Activated CD4-positive, alpha-beta T cell treated with anti-CD3 and anti-CD28 coated beads for 4 hours (primary cell): ENCODE measurements around the gene FAM118A.
"Not testable (repeated sequence)": the region's sequence is repeated elsewhere in the genome, so short reads cannot be mapped to it uniquely, and the experiment has no call there.

Source experiments
- DNase-seq, 2 donors: peaks; one replicate each; pipeline ENCODE4 v3.0.0-alpha.2; 2020

The FAM118A gene

DNA sequence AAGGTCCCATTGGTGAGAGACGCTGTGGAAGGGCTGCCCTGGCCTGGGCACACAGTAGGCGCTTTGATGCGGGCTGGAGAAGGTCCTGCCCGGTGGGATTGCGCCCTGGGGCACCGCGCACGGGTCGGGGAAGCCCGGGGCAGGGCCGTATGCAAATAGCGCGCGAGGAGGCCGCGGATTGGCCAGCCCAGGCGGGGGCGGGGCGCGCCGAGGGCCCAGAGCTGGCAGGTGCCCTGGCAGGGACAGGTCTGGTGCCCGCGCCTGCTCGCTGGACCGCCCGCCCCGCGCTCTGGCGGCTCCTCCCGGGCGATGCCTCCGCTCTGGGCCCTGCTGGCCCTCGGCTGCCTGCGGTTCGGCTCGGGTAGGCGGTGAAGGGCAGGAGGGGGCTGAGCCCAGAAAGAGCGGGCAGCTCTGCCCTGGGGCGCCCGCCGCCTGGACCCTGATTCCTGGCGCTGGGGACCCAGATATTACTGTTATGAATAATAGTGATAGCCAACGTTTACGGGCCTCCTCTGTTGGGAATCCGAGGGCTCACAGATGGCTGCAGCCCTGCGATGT, 24.9 kb upstream of the FAM118A start, which contains the start of gene UPK3A:
Gene UPK3A (plus strand): TSS at position 245 of the 558 bp plus-strand sequence. CDS start 65 bp downstream, at position 310.
- peak; percentile 52 to 57 for DNase-seq

DNA sequence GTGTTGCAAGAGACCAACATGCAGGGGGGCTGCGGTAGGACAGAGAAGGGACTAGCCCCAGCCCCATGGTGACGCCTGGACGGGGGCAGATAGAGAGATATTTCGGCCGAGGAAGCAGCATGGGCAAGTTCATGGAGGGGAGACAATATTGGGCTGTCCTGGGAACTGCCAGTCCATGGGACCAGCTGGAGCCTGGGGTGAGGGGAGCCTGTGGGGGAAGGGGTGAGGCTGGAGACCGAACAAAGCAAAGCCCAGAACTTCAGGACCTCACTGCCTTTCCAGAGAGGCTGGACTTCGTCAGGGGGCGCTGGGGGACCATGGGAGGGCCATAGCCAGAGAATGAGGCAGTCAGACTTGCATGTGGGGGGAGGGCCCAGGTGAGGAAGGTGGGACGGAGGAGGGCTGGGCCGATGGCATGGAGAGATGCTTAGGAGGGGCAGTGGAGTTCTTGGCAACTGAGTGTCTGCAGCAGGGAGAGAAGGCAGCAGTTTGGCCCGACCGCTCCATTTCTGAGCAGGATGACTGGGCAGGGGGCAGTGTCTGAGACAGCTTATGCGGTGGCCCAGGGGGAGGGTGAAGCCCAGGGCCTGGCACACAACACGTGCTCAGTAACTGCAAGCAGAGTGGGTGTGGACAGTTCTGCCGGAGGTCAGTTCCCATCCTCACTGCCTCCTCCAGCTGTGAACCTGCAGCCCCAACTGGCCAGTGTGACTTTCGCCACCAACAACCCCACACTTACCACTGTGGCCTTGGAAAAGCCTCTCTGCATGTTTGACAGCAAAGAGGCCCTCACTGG, 24.3 kb upstream of the FAM118A start:
- DNase-seq: no peak

DNA sequence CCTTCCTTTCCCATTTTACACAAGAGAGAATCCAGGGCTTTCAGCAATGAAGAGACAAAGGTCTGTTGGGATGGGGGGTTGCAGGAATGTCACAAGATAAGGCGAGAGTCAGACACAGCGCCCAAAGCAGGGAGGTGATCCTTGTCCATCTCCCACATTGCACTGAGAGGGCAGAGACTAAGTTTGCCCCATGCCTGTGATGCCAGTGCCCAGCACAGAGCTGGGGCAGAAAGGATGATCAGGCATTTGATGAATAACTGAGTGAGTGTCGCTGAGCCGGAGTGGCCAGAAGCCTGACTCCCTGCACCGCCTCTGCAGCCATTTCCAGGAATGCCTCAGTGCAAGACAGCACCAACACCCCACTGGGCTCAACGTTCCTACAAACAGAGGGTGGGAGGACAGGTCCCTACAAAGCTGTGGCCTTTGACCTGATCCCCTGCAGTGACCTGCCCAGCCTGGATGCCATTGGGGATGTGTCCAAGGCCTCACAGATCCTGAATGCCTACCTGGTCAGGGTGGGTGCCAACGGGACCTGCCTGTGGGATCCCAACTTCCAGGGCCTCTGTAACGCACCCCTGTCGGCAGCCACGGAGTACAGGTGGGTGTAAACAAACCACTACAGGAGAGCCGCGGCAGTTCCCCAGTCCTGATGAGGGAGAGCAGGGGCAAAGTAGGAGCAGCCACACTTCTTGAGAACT, 22.7 kb upstream of the FAM118A start:
- DNase-seq: no peak

DNA sequence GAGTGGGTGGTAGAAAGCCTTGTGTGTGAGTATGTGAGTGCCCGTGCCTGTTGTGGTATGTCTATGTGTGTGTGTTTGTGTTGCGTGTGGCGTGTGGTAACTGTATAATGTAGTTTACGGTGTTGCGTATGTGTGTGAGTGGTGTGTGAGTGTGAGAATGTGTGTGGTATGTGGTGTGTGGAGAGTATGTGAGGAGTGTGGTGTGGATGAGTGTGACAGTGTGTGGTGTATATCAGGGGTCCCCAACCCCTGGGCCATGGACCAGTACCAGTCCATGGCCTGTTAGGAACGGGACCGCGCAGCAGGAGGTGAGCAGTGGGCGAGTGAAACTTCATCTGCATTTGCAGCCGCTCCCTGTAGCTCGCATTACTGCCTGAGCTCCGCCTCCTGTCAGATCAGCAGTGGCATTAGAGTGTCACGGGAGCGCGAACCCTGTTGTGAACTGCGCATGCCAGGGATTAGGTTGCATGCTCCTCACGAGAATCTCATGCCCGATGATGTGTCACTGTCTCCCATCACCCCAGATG, 19.3 kb upstream of the FAM118A start:
- no peak for DNase-seq

DNA sequence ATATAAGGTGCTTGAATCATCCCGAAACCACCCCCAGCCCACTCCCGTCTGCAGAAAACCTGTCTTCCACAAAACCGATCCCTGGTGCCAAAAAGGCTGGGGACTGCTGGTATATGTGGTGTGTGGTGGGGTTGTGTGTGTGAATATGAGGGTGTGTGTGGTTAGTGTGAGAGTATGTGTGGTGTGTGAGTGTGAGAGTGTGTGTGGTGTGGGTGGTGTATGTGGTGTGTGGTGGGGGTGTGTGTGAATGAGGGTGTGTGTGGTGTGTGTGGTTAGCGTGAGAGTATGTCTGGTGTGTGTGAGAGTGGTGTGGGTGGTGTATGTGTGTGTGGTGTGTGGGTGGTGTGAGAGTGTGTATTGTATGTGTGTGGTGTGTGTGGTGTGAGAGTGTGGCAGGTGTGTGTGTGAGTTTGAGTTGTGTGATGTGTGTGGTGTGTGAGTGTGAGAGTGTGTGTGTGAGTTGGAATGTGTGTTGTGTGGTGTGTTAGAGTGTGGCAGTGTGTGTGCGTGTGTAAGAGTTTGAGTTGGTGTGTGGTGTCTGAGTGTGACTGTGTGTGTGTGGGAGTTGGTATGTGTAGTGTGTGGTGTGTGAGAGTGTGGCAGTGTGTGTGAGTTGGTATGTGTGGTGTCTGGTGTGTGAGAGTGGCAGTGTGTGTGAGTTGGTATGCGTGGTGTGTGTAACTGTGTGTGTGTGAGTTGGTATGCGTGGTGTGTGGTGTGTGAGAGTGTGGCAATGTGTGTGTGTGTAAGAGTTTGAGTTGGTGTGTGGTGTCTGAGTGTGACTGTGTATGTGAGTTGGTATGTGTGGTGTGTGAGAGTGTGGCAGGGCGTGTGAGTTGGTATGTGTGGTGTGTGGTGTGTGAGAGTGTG, 18.4 kb upstream of the FAM118A start:
- no peak for DNase-seq

DNA sequence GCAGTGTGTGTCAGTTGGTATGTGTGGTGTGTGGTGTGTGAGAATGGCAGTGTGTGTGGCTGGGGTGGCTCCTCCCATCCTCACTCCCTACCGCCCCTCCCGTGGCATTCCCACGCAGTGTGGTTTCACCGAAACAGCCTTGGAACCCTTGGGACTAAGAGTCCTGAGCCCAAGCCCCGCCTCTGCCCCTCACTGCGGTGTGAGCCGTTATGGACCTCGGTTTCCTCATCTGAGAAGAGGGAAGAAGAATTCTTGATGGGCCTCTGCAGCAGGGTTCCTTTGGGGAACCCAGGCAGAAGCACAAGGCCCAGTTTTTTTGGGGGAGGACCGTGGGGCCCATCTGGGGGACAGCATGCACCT, 17.8 kb upstream of the FAM118A start:
- no peak for DNase-seq

DNA sequence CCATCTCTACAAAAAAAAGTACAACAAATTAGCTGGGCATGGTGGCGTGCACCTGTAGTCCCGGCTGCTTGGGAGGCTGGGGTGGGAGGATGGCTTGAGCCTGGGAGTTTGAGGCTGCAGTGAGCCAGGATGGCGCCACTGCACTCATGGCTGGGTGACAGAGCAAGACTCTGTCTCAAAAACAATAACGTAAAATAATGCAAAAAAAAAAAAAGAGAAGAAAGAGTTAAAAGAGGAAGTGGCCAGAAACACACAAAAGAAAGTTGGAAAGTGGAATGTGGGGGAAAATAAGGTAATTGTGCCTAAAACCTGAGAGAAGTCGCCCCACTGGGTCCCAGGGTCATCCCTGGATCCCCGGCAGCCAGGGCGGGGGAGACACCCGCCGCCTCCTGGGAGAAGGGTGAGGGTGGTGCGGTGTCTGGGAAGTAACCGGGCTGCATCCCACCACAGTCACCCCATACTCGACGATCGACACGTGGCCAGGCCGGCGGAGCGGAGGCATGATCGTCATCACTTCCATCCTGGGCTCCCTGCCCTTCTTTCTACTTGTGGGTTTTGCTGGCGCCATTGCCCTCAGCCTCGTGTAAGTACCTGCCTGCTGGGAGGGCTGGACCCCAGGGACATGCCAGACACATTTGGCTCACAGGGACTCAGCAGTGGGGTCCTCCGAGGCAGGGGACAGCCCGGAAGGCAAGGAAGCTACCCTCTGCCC, 16.8 kb upstream of the FAM118A start:
- no peak for DNase-seq

DNA sequence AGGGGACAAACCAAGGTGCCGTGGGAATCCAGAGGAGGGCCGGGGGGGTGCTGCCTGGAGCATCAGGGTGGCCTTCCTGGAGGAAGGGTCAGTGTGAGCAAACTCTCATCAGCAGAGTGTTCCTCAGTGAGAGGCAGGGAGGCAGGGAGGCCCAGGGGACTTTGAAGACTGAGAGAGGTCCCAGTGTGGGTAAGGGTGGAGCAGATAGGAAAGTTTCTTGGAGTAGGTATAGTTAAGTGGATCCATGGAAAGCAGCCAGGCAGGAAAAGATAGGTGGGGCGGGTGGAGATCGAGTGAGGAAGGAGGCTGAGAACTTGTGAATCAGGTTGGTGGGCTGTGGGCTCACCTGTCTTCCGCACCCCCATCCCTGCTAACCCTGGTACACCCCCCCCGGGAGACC, 15.7 kb upstream of the FAM118A start:
- no peak for DNase-seq

DNA sequence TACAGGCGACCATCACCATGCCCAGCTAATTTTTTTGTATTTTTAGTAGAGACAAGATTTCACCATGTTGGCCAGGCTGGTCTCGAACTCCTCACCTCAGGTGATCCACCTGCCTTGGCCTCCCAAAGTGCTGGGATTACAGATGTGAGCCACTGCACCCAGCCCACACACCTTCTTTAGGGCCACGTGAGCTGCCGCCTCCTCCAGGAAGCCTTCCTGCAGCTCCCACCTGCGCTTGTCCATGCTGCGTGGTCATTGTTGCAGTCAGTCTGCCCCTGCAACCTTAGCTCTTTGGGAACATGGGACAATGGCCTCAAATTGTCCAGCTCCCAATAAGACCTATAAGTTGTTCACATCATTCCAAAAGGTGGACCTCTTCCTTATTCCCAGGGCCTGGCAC, 14.7 kb upstream of the FAM118A start:
- not testable (repeated sequence) for DNase-seq

DNA sequence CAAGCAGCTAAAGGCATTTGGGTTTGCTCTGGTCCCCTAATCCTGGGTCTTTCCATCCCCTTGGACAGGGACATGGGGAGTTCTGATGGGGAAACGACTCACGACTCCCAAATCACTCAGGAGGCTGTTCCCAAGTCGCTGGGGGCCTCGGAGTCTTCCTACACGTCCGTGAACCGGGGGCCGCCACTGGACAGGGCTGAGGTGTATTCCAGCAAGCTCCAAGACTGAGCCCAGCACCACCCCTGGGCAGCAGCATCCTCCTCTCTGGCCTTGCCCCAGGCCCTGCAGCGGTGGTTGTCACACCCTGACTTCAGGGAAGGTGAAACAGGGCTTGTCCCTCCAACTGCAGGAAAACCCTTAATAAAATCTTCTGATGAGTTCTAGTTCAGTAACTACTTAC, 14.2 kb upstream of the FAM118A start:
- no peak for DNase-seq

DNA sequence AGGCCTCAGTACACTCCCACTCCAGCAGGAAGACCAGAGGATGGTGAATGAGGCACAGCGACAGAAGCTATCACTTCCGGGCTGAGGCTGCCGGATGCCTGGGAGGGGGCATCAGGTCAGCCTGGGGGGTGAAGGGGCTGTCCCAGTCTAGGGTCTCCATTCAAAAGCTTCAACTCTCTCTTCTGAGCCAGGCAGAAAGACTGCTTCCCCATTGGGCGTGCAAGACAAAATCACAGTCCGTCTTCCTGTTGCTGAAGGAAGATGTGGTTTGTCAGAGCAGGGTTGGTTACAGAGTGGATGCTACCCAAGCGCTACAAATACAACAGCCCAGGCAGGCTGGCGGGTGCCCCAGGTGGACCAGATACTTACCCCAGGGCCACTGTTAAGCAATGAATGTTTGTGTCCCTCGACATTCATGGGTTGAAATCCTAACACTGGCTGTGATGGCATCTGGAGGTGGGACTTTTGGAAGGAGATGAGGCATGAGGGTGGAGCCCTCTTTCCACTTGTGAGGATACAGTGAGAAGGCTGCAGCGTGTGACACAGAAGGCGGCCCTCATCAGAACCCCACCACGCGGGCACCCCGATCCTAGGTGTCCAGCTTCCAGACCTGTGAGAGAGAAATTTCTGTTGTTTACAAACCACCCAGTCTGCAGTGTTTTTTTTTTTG, 13.0 kb upstream of the FAM118A start:
- DNase-seq: peak in 1 of 2 donors; percentile 15

DNA sequence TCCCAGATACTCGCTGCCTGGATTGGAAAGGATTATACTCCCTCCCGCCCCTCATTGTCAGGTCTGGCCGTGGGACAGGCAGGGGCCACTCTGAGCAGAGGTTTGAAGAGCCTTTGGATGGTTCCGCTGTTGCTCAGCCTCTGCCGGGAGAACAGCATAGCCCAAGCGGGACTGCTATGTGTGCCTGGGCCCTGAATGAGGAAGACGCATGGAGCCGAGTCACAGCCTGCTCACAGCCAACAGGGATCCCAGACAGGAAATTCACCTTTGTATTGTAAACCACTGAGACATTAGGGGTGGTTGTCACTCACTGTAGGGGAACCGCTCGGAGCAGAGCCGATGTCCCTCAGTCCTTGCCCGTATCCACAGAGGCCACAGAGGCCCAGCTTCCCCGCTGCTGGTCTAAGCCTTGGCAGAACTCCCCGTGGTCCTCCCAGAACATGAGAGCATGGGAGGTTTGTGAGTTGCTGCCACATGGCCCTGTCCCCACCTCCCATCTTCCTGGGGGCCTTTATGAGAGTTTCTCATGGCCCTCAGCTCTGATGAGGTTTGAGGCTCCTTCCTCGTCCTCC, 10.7 kb upstream of the FAM118A start:
- DNase-seq: no peak

DNA sequence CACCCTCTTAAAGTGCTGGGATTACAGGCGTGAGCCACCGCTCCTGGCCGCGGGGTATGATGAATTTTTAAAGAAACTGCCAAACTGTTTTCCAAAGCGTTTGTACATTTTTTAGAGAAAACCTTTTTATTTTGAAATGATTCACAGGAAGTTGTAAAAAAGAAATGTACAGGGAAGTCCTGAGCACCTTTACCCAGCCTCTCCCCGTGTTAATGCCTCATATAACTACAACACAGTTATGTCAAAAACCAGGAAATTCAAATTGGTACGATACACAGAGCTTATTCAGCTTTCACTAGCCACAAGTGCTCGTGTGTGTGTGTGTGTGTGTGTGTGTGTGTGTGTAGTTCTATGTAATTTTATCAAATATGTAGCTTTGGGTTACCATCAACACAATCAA, 7.0 kb upstream of the FAM118A start:
- no peak for DNase-seq

DNA sequence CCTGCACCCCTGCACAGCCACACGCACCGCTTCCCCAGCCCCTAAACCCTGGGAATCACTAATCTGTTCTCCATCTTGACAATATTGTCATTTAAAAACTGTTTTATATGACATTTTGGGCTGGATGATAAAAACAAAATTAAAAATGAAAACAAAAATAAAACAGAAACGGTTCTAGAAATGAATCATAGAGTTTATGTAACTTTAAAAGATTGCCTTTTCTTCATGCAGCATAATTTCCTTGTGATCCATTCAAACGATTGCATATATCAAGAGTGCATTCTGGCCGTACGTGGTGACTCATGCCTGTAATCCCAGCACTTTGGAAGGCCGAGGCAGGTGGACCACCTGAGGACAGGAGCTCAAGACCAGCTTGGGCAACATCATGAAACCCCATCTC, 6.6 kb upstream of the FAM118A start:
- DNase-seq: no peak

DNA sequence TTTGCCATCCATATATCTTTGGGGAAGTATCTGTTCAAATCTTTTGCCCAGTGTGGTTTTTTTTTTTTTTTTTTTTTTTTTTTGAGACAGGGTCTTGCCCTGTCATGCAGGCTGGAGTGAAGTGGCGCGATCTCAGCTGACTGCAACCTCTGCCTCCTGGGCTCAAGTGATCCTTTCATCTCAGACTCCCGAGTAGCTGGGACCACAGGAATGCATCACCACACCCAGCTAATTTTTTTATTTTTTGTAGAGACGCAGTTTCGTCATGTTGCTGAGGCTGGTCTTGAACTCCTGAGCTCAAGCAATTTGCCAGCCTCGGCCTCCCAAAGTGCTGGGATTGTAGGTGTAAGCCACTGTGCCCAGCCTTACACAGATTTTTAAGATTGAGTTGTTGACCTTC, 4.8 kb upstream of the FAM118A start:
- DNase-seq: no peak

DNA sequence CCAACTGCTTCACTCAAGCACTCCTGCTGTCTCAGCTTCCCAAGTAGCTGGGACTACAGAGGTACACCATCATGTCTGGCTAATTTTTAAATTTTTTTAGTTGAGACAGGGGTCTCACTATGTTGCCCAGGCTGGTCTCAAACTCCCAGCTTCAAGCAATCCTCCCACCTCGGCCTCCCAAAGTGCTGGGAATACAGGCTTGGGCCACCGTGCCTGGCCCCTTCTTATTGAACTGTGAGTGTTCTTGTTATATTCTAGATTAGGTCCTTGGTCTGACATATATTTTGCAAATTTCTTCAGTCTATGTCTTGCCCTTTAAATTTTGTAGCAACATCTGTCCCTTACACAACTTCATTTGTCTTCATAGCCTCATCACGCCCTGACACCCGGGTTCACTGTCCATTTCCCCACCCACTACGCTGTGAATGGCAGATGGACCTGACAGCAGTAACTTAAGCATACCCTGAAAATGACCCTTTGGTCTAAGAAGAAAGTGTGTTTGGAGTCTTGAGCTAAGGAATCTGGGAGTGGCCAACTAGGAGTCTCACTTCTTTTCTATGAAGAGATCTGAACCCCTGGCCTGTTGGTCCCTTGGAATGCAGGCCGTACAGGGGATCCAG, 4.2 kb upstream of the FAM118A start:
- DNase-seq: no peak

DNA sequence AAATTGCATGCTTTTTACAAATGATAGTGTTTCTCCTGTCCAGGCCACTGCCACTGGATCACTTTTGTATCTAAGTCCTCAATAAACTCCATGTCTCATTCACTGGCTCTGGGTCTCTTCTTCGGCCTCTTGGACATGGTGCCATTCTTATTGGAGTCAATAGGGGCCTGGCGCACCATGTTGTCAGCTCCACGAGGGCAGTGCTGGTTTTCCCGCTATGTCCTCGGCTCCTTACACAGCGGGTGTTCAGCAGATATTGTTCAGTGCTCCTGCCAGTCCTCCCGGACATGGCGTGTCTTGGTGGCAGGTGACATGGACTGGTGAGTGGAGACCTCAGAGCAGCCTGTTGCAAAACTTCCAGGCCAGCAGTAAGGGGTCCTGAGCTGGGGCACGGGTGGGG, 3.6 kb upstream of the FAM118A start:
- no peak for DNase-seq

DNA sequence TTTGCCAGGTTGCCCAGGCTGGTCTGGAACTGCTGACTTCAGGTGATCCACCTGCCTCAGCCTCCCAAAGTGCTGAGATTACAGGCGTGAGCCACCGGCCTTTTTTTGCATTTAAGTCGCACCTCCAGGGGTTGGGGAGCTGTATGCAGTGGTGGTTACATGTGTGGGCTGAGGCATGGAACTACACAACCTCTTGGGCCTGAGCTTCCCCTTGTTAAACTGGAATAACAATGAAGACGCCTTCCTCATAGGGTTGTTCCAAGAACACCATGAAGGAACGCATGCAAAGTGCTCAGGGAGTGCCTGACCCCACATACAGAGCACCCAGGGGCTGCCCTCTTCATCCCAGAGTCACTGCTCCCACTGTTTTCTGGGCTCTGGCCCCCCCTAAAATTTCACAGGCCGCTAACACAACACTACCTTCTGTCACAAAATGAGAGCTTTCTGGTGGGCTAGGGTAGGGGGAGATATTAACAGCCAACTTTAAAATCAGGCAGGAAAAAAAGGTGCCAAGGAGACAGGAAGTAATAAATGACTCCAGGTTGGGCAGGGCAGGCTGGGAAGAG, 1.3 kb upstream of the FAM118A start:
- no peak for DNase-seq

DNA sequence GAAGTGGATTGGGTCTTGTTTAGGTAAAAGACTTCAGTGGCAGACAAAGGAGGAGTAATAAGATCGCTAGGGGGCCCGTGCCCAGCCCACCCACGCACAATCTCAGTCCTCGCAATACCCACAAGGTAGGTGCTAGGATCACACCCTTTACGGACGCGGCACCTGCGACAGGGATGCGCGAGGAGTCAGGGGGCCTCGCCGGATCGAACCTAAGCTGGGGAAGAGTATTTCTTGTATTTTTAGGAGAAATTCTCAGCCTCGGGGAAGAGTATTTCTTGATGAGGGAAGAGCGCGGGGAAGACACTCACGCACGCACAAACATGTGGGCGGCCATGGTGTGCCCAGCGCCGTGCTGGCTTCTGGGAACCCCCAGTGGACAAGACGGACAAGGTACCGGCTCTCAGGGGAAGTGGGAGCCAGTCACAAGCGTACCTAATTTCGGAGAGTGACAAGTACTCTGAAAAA, 745 bp upstream of the FAM118A start:
- peak in 1 of 2 donors; percentile 14 for DNase-seq

DNA sequence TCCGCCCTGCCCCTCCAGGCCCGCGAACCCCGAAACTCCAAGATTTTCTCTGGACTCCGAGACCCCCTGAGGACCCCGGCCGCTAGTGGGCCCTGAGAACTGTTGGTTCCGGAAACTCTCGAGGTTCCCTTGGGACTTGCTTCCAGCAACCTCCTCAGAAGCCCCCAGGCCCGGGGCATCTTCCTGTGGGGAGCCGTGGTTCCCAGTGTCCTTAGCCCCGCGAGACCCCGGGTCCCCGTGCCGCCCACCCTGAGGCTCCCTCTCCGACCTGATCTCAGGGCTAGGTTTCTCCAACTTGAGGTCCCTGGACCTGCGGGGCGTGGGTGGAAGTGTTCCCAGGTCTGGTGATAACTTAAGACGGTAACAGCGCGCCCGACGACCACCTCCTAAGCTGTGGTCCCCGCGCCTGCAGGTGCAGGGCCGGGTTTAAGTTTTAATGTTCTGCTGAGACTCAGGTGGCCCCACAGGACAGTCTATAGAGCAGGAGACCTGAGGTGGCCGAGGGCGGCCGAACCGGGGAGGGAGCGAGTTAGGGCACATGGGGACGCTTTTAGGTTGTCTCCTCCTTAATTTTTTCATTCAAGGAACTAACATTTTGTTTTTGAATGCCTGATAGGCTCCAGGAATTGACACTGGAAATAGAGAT, 720 bp downstream of the FAM118A start:
- no peak for DNase-seq
